Measurements from ENCODE around the gene ZNF3. TPM values are rescaled to one million over a fixed set of nuclear protein-coding genes. Genes with fewer than 3 reads are reported as not detected.
A peak's percentile ranks its signal among the peaks of the same experiment; 100 is the strongest.

Gene ZNF3
- total and polyA plus RNA-seq, 7 donors: 11.2 to 26.4 (median 17.1) TPM

GRCh38 chr7:100065452-100066186, 15.9 kb downstream of the ZNF3 start:
- no peak for TF ChIP-seq CTCF (IDR thresholded peaks at IDR 0.05)
- no peak overlapping the region for H3K27ac ChIP-seq

GRCh38 chr7:100064162-100064561, 17.4 kb downstream of the ZNF3 start:
- intact Hi-C loops (cut with DNase I): no loop called here
- H3K27ac ChIP-seq: no peak overlapping the region
- peaks cover 6 to 89% of the 10 kb centered on the region in 2 donors for H3K36me3 ChIP-seq (ENCODE audit: insufficient read depth in 1 of 2, low read depth in 1 of 2)

More at GRCh38 chr7:100065452-100066186, 15.9 kb downstream of the ZNF3 start:
- H3K27me3 ChIP-seq (ENCODE audit: insufficient read depth in 3 of 3, low read length in 2 of 3): no peaks in the 10 kb centered on the region
- peaks cover 4% of the 10 kb centered on the region for H3K9me3 ChIP-seq
- H3K36me3 ChIP-seq (ENCODE audit: insufficient read depth in 1 of 2, low read depth in 1 of 2): peaks cover 13 to 89% of the 10 kb centered on the region in 2 donors
- DNase-seq (no peak), ATAC-seq (peak in 3 of 4 donors; percentile 17 to 45 (median 19))
- no peak overlapping the region for H3K4me3 ChIP-seq
- intact Hi-C loops (cut with DNase I): no loop called here
- WGBS, 3 donors: 63 to 70% (median 64%) methylated on average over 8 of the region's 8 CpGs
- no peaks in the 10 kb centered on the region for H3K4me1 ChIP-seq

GRCh38 chr7:100063376-100063775, 18.1 kb downstream of the ZNF3 start:
- Histone ChIP-seq H3K27me3 (ENCODE audit: insufficient read depth in 3 of 3, low read length in 2 of 3) (no peaks in the 10 kb centered on the region), H3K36me3 (ENCODE audit: insufficient read depth in 1 of 2, low read depth in 1 of 2) (peaks cover 6 to 90% of the 10 kb centered on the region in 2 donors), H3K4me1 (no peaks in the 10 kb centered on the region), H3K9me3 (no peaks in the 10 kb centered on the region), H3K4me3 (no peak overlapping the region), H3K27ac (no peak overlapping the region)
- DNase-seq (no peak), ATAC-seq (no peak)
- TF ChIP-seq CTCF (IDR thresholded peaks at IDR 0.05): no peak
- intact Hi-C loops (cut with DNase I): no loop called here
- 90 to 98% (median 95%) methylated on average over 4 of the region's 4 CpGs for WGBS, 3 donors

More at GRCh38 chr7:100064162-100064561, 17.4 kb downstream of the ZNF3 start:
- Histone ChIP-seq H3K9me3 (no peaks in the 10 kb centered on the region), H3K27me3 (ENCODE audit: insufficient read depth in 3 of 3, low read length in 2 of 3) (no peaks in the 10 kb centered on the region), H3K4me1 (no peaks in the 10 kb centered on the region), H3K4me3 (no peak overlapping the region)
- DNase-seq: no peak
- no peak for ATAC-seq
- 94 to 97% (median 94%) methylated on average over 9 of the region's 9 CpGs for WGBS, 3 donors
- no peak for TF ChIP-seq CTCF (IDR thresholded peaks at IDR 0.05)

DNA sequence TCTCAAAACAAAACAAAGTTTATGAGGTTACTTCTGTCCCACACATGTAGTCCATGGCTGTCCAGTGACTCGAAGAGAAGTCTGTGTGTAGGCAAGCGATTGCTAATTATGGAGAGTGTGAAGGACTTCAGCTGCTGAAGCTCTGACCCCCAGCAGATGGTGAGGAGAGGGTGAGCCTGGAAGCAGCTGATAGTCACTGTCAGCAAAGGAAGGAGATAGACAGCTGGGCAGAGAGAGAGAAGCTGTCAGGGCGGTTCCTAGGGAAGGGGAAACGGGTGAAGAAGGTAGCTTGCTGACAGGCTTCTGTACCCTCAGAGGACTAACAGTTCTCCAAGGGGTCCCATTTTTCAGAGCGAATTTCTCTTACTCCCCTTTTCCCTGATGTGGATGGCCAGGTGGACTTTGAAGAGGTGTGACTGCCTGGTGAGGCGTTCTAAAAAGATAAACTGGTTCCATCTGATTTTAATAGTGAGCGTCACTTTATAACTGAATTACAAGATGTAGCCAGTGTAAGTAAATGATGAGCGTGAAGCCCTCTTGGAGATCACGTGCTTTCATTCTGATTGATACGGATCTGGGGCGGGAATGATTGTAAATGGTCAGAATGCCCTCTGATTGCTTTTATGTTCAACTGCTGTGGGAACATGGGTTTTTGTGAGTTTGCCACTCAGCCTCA, 19.9 kb downstream of the ZNF3 start:
- ATAC-seq (no peak), DNase-seq (no peak)
- H3K27ac ChIP-seq: no peak overlapping the region
- no peak for TF ChIP-seq CTCF (IDR thresholded peaks at IDR 0.05)
- H3K9me3 ChIP-seq: no peaks in the 10 kb centered on the region
- peaks cover 6 to 96% of the 10 kb centered on the region in 2 donors for H3K36me3 ChIP-seq (ENCODE audit: insufficient read depth in 1 of 2, low read depth in 1 of 2)
- H3K27me3 ChIP-seq (ENCODE audit: insufficient read depth in 3 of 3, low read length in 2 of 3): no peaks in the 10 kb centered on the region
- H3K4me1 ChIP-seq: no peaks in the 10 kb centered on the region
- no peak overlapping the region for H3K4me3 ChIP-seq
- 86 to 94% (median 91%) methylated on average over 11 of the region's 11 CpGs for WGBS, 3 donors
- intact Hi-C loops (cut with DNase I): no loop called here

All from psoas muscle (tissue), 8 donors.